Lower leg skin (tissue), 3 donors: ENCODE data around the gene CR1L.

Experiments used
- CTCF ChIP-seq, 3 donors: fragments of 450-650 bp; IDR thresholded peaks; one replicate each; pipeline ENCODE4 v1.5.1; 2016; ENCODE audit warnings: antibody characterized with exemption in 3 of 3, mild to moderate bottlenecking in 3 of 3, moderate library complexity in 2 of 3
- POLR2A ChIP-seq, 2 donors: fragments of 450-650 bp; IDR thresholded peaks; one replicate each; pipeline ENCODE4 v1.6.1; 2016 to 2017; ENCODE audit warnings: antibody characterized with exemption in 2 of 2, mild to moderate bottlenecking in 1 of 2, moderate library complexity in 1 of 2

- TF ChIP-seq POLR2A (IDR thresholded peaks at IDR 0.05) (no peak), CTCF (IDR thresholded peaks at IDR 0.05) (no peak)
Observed at GRCh38 chr1:207627496-207627895, 17.4 kb upstream of the CR1L start.
